K562 (cell line): Measurements from ENCODE around the gene SPINT1. TPM values are rescaled to one million over a fixed set of nuclear protein-coding genes. Genes with fewer than 3 reads are reported as not detected.

Source experiments
- HNRNPLL ChIP-seq: fragments of 200-400 bp; formaldehyde crosslinking; IDR thresholded peaks from 2 replicates; pipeline ENCODE4 v1.6.1; 2017; ENCODE audit warnings: low read length, low read depth, mild to moderate bottlenecking; ENCODE audit not compliant: poor library complexity, severe bottlenecking
- KAT7 ChIP-seq: sonication (generic); formaldehyde crosslinking; IDR thresholded peaks from 2 replicates; pipeline ENCODE4 v1.8.0; 2022; ENCODE audit warnings: missing genetic modification reagents, mild to moderate bottlenecking, borderline replicate concordance
- NCOR1 ChIP-seq: fragments of 450-650 bp; IDR thresholded peaks from 2 replicates; pipeline ENCODE4 v1.6.1; 2016; ENCODE audit warnings: mild to moderate bottlenecking, moderate library complexity
- RB1 ChIP-seq: fragments of 450-650 bp; IDR thresholded peaks from 2 replicates; pipeline ENCODE4 v1.6.1; 2017; ENCODE audit warnings: low read depth, mild to moderate bottlenecking
- RBFOX2 ChIP-seq: fragments of 200-400 bp; formaldehyde crosslinking; IDR thresholded peaks from 2 replicates; pipeline ENCODE4 v1.6.1; 2017; ENCODE audit warnings: low read depth, mild to moderate bottlenecking, low read length, moderate library complexity
- SREBF1 ChIP-seq: fragments of 150-350 bp; IDR thresholded peaks from 2 replicates; pipeline ENCODE4 v1.6.1; 2014; ENCODE audit warnings: antibody characterized with exemption, low read depth, low read length, borderline replicate concordance
- polyA plus RNA-seq, 8 experiments: library from polyadenylated mRNA; depleted of rRNA in 4 of 8; stranded (reverse) in 5 of 8; unstranded in 3 of 8; fragments of >200 nt; fragmentation: Nextera tagmentation in 2 of 8; fragmentation: Illumina TruSeq in 1 of 8; extraction: Ambion mirVana in 2 of 8; extraction: Trizol in 1 of 8; gene quantifications; 2 replicates each; pipeline versions ENCODE4 v1.2.1 to v1.2.3, GENCODE V29; 2011 to 2014; ENCODE audit warnings: inconsistent platforms in 1 of 8, missing spikeins in 1 of 8
- total RNA-seq, 7 experiments: library from RNA; depleted of rRNA in 6 of 7; stranded (reverse); fragments of >200 nt in 6 of 7; fragmentation: Illumina TruSeq in 2 of 7; extraction: Trizol in 2 of 7; gene quantifications; 2 replicates each; pipeline versions ENCODE4 v1.2.1 to v1.2.3, GENCODE V29; 2011 to 2021; ENCODE audit warnings: low replicate concordance in 1 of 7
- TF ChIP-seq, protein P1 (sequence below): fragments of 250-450 bp; sonication (Bioruptor Pico); IDR thresholded peaks from 2 replicates; pipeline ENCODE4 v1.5.0; 2021
- TF ChIP-seq, protein P2 (sequence below): sonication (generic); formaldehyde crosslinking; IDR thresholded peaks from 2 replicates; pipeline ENCODE4 v1.9.0; 2022; ENCODE audit warnings: mild to moderate bottlenecking, missing genetic modification reagents
- TF ChIP-seq, protein P3 (sequence below): sonication (generic); formaldehyde crosslinking; IDR thresholded peaks from 2 replicates; pipeline ENCODE4 v1.8.1; 2023; ENCODE audit warnings: mild to moderate bottlenecking, missing genetic modification reagents
- TF ChIP-seq, protein P4 (sequence below), 2 experiments: fragments of 450-650 bp; IDR thresholded peaks; 2 replicates each; pipeline ENCODE4 v1.6.1; 2016; ENCODE audit warnings: mild to moderate bottlenecking in 2 of 2, borderline replicate concordance in 1 of 2, low read depth in 1 of 2, moderate library complexity in 1 of 2
- TF ChIP-seq, protein P5 (sequence below): sonication (generic); formaldehyde crosslinking; IDR thresholded peaks from 2 replicates; pipeline ENCODE4 v1.8.0; 2022; ENCODE audit warnings: mild to moderate bottlenecking, missing genetic modification reagents

The SPINT1 gene
- total and polyA plus RNA-seq, 9 of the 15 experiments (the other 6 are each of a cell fraction or from before 2014, with no cell fraction given) = 0.78 to 4.5 (median 1.5) TPM

DNA sequence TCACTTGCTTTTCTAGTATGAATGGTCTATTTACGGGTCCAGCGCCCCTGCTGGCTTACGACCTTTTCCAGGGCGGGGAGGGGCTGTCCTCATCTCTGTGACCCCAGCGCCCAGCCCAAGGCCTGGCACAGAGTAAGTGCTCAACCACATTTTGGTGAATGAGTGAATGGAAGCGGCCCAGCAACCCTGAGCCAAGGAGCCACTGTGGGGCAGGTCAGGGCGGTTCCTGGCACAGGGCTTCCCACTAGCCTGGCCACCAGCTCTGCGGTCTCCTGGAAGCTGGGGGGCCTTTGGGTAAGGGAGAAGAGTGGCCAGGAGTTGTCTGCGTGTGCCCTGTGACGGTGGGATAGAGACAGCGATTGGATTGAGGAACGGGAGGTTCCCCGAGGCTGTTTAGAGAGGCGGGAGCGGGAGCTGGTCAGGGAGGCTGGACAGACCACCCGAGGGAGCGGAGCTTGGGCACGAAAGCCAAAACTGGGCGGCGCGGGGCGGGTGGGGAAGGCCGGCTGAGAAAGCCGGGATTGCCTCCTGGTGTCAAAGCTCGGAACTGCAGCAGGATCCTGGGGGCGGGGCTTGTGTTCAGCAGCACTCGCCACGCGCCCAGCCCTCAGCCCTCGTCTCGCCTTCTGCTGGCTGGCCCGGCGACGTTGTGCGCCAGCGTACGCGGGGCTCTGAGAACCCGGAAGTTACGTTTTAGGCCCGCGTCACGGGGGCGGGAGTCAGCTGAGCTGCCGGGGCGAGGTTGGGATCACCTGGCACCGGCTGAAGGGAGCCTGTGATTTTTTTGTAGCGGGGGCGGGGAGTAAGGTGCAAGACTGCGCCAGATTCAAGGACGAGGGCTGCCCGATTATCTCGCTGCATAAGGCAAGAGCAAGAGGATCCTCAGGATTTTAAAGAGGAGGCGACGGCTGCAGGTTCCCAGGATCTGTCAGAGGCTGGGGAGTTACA is 50.2 kb downstream of the SPINT1 start, which contains the start of gene VPS18 (continued):
- TF ChIP-seq NCOR1 = no peak
- peak; percentile 80 for TF ChIP-seq RBFOX2
- TF ChIP-seq, protein P1, sequence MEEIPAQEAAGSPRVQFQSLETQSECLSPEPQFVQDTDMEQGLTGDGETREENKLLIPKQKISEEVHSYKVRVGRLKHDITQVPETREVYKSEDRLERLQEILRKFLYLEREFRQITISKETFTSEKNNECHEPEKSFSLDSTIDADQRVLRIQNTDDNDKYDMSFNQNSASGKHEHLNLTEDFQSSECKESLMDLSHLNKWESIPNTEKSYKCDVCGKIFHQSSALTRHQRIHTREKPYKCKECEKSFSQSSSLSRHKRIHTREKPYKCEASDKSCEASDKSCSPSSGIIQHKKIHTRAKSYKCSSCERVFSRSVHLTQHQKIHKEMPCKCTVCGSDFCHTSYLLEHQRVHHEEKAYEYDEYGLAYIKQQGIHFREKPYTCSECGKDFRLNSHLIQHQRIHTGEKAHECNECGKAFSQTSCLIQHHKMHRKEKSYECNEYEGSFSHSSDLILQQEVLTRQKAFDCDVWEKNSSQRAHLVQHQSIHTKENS = no peak
- peak; percentile 76 for TF ChIP-seq RB1
- TF ChIP-seq KAT7 (CRISPR knock-in tag) = peak; percentile 25; the same call in 1 of the 2 replicates
- TF ChIP-seq, protein P2, sequence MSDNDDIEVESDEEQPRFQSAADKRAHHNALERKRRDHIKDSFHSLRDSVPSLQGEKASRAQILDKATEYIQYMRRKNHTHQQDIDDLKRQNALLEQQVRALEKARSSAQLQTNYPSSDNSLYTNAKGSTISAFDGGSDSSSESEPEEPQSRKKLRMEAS = peak; percentile 85
- TF ChIP-seq SREBF1 = no peak
- TF ChIP-seq, protein P3, sequence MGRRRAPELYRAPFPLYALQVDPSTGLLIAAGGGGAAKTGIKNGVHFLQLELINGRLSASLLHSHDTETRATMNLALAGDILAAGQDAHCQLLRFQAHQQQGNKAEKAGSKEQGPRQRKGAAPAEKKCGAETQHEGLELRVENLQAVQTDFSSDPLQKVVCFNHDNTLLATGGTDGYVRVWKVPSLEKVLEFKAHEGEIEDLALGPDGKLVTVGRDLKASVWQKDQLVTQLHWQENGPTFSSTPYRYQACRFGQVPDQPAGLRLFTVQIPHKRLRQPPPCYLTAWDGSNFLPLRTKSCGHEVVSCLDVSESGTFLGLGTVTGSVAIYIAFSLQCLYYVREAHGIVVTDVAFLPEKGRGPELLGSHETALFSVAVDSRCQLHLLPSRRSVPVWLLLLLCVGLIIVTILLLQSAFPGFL (CRISPR knock-in tag) = no peak
- TF ChIP-seq HNRNPLL = peak; percentile 51
- TF ChIP-seq, protein P4, sequence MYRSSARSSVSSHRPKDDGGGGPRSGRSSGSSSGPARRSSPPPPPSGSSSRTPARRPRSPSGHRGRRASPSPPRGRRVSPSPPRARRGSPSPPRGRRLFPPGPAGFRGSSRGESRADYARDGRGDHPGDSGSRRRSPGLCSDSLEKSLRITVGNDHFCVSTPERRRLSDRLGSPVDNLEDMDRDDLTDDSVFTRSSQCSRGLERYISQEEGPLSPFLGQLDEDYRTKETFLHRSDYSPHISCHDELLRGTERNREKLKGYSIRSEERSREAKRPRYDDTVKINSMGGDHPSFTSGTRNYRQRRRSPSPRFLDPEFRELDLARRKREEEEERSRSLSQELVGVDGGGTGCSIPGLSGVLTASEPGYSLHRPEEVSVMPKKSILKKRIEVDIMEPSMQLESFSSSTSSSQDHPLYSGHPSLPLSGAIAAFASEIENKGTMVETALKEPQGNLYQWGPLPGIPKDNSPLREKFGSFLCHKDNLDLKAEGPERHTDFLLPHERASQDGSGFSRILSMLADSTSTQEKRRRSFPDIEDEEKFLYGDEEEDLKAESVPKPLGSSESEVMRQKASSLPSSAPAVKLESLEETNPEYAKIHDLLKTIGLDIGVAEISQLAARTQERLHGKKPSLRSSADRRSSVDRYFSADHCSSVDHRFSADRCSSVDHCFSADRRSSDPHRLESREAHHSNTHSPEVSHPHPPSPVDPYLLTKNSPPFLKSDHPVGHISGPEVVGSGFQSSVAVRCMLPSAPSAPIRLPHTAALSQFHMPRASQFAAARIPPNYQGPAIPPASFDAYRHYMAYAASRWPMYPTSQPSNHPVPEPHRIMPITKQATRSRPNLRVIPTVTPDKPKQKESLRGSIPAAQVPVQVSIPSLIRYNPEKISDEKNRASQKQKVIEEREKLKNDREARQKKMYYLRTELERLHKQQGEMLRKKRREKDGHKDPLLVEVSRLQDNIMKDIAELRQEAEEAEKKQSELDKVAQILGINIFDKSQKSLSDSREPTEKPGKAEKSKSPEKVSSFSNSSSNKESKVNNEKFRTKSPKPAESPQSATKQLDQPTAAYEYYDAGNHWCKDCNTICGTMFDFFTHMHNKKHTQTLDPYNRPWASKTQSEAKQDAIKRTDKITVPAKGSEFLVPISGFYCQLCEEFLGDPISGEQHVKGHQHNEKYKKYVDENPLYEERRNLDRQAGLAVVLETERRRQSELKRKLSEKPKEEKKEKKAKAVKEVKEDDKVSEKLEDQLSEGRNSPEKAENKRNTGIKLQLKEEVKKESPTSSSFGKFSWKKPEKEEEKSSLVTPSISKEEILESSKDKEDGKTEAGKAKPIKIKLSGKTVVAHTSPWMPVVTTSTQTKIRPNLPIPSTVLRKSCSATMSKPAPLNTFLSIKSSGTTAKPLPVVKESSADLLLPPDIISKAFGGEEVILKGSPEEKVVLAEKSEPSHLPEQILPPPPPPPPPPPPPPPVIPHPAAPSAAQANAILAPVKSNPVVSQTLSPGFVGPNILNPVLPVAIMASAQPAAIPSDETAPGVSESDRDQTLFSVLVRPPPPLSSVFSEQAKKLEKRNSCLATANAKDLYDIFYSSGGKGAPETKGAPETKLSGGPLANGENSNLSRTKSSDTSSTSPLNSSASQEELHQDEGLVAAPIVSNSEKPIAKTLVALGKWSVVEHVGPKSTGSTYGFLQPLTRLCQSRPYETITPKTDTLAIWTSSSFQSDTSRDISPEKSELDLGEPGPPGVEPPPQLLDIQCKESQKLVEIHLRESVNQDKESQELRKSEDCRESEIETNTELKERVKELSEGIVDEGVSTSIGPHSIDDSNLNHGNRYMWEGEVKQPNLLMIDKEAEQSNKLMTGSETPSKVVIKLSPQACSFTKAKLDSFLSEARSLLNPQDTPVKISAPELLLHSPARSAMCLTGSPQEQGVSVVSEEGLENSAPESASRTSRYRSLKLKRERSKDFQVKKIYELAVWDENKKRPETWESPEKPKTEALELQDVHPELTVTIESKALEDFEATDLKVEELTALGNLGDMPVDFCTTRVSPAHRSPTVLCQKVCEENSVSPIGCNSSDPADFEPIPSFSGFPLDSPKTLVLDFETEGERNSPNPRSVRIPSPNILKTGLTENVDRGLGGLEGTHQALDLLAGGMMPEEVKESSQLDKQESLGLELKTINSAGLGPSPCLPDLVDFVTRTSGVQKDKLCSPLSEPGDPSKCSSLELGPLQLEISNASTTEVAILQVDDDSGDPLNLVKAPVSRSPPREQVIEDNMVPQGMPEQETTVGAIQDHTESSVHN (IDR thresholded peaks at IDR 0.05; ENCODE audit: borderline replicate concordance in 1 of 2, low read depth in 1 of 2) = no peak
- TF ChIP-seq, protein P5, sequence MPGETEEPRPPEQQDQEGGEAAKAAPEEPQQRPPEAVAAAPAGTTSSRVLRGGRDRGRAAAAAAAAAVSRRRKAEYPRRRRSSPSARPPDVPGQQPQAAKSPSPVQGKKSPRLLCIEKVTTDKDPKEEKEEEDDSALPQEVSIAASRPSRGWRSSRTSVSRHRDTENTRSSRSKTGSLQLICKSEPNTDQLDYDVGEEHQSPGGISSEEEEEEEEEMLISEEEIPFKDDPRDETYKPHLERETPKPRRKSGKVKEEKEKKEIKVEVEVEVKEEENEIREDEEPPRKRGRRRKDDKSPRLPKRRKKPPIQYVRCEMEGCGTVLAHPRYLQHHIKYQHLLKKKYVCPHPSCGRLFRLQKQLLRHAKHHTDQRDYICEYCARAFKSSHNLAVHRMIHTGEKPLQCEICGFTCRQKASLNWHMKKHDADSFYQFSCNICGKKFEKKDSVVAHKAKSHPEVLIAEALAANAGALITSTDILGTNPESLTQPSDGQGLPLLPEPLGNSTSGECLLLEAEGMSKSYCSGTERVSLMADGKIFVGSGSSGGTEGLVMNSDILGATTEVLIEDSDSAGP = no peak
